Liver (tissue), 9 donors: Measurements from ENCODE around the gene OR1S1. TPM values are rescaled to one million over a fixed set of nuclear protein-coding genes. Genes with fewer than 3 reads are reported as not detected.

Experiments used
- DNase-seq: peaks from one replicate; pipeline ENCODE4 v3.0.0-alpha.2; 2017; ENCODE audit warnings: low spot score
- H3K27ac ChIP-seq, 2 donors: one replicate each; pipeline ENCODE4 v1.7.0; 2013; ENCODE audit warnings: inconsistent platforms in 2 of 2, low read length in 2 of 2, control low read depth in 1 of 2, low read depth in 1 of 2, mild to moderate bottlenecking in 1 of 2
- H3K27me3 ChIP-seq, 4 donors: one replicate each; pipeline versions ENCODE4 v1.6.1 to v1.7.0; 2013; ENCODE audit warnings: low read length in 3 of 4, inconsistent platforms in 1 of 4, mild to moderate bottlenecking in 1 of 4, moderate library complexity in 1 of 4; ENCODE audit not compliant: control insufficient read depth in 4 of 4, insufficient read depth in 4 of 4
- H3K36me3 ChIP-seq, 4 donors: one replicate each; pipeline versions ENCODE4 v1.6.1 to v1.7.0; 2013; ENCODE audit warnings: low read length in 3 of 4, mild to moderate bottlenecking in 3 of 4, low read depth in 1 of 4, moderate library complexity in 1 of 4; ENCODE audit not compliant: control insufficient read depth in 4 of 4, insufficient read depth in 3 of 4
- H3K4me1 ChIP-seq, 4 donors: one replicate each; pipeline versions ENCODE4 v1.6.1 to v1.7.0; 2013; ENCODE audit warnings: low read length in 3 of 4, mild to moderate bottlenecking in 3 of 4, moderate library complexity in 1 of 4; ENCODE audit not compliant: control insufficient read depth in 4 of 4, insufficient read depth in 4 of 4
- H3K4me3 ChIP-seq, 3 donors: one replicate each; pipeline versions ENCODE4 v1.6.1 to v1.7.0; 2013; ENCODE audit warnings: low read length in 3 of 3, control low read depth in 1 of 3, low read depth in 1 of 3, mild to moderate bottlenecking in 1 of 3
- H3K9ac ChIP-seq, 2 donors: one replicate each; pipeline ENCODE4 v1.7.0; 2013; ENCODE audit warnings: low read length in 2 of 2, mild to moderate bottlenecking in 2 of 2, moderate library complexity in 2 of 2, control low read depth in 1 of 2, low read depth in 1 of 2
- H3K9me3 ChIP-seq, 4 donors: one replicate each; pipeline versions ENCODE4 v1.6.1 to v1.7.0; 2013; ENCODE audit warnings: low read length in 3 of 4; ENCODE audit not compliant: control insufficient read depth in 4 of 4
- FOXA1 ChIP-seq: IDR thresholded peaks from 2 replicates; pipeline ENCODE4 v1.6.1; 2016; ENCODE audit warnings: antibody characterized with exemption
- FOXA2 ChIP-seq: IDR thresholded peaks from 2 replicates; pipeline ENCODE4 v1.6.1; 2016; ENCODE audit warnings: antibody characterized with exemption
- GABPA ChIP-seq, 2 donors: IDR thresholded peaks in 1 of 2; conservative IDR thresholded peaks in 1 of 2; 2 replicates each; pipeline ENCODE4 v1.6.1; 2016; ENCODE audit warnings: antibody characterized with exemption in 2 of 2, mild to moderate bottlenecking in 1 of 2, moderate library complexity in 1 of 2
- NR2F2 ChIP-seq: IDR thresholded peaks from 2 replicates; pipeline ENCODE4 v1.6.1; 2016; ENCODE audit warnings: antibody characterized with exemption
- RAD21 ChIP-seq, 2 donors: IDR thresholded peaks; 2 replicates each; pipeline ENCODE4 v1.6.1; 2016; ENCODE audit warnings: antibody characterized with exemption in 2 of 2, mild to moderate bottlenecking in 2 of 2
- RXRA ChIP-seq, 2 donors: IDR thresholded peaks; 2 replicates each; pipeline ENCODE4 v1.6.1; 2017 to 2018; ENCODE audit warnings: antibody characterized with exemption in 2 of 2, mild to moderate bottlenecking in 1 of 2
- SP1 ChIP-seq: IDR thresholded peaks from 2 replicates; pipeline ENCODE4 v1.6.1; 2018; ENCODE audit warnings: antibody characterized with exemption, mild to moderate bottlenecking
- TAF1 ChIP-seq: conservative IDR thresholded peaks from 2 replicates; pipeline ENCODE4 v1.6.1; 2016; ENCODE audit warnings: antibody characterized with exemption, mild to moderate bottlenecking
- WGBS: extraction: QIAGEN DNeasy Blood & Tissue Kit; methylation state at CpG from one replicate; pipeline ENCODE4 v1.1.7; 2013; 5-methylcytosine and 5-hydroxymethylcytosine counted together
- polyA plus RNA-seq, 2 donors: library from polyadenylated mRNA; stranded (reverse) in 1 of 2; unstranded in 1 of 2; fragments of 200-250 nt in 1 of 2; fragments of >200 nt in 1 of 2; fragmentation: Nextera tagmentation in 1 of 2; extraction: Ambion mirVana in 1 of 2; gene quantifications; one replicate each; pipeline versions ENCODE4 v1.2.1 to v1.2.3, GENCODE V29; 2013 to 2015
- total RNA-seq, 2 donors: library from RNA; depleted of rRNA; stranded (reverse); fragments of >200 nt; gene quantifications; one replicate each; pipeline ENCODE4 v1.2.3, GENCODE V29; 2014
- TF ChIP-seq, protein P1 (sequence below): IDR thresholded peaks from 2 replicates; pipeline ENCODE4 v1.6.1; 2016; ENCODE audit warnings: antibody characterized with exemption, mild to moderate bottlenecking
- TF ChIP-seq, protein P2 (sequence below): IDR thresholded peaks from 2 replicates; pipeline ENCODE4 v1.6.1; 2016; ENCODE audit warnings: antibody characterized with exemption
- donor health status: healthy.
- donor health status: healthy.
- donor health status: healthy.
- donor health status: healthy.
- donor health status: healthy.

OR1S1 gene
- total and polyA plus RNA-seq, 4 donors: not detected

DNA sequence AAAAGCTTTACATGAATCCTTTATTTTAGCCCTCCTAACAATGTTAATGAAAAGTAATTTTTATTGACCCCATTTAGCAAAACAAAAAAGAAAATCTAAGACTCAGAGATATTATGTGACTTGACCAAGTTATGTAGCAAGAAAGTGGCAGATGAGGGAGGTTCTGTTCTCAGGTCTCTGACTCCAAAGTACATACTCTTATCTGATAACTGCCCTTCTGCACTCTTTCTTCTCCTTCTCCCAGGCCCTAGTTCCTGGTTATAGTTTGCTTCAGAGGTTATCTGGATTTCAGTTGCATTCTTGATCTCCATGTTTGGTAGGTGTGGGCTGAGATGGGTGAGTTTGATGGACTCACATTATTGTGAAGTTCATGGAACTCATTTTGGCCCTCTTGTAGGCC is 19.1 kb upstream of the OR1S1 start:
- H3K9ac ChIP-seq: no peak overlapping the region
- H3K27ac ChIP-seq: no peak overlapping the region
- H3K4me3 ChIP-seq: no peak overlapping the region
- H3K4me1 ChIP-seq: no peaks in the 10 kb centered on the region
- no peaks in the 10 kb centered on the region for H3K27me3 ChIP-seq
- TF ChIP-seq, protein P1, sequence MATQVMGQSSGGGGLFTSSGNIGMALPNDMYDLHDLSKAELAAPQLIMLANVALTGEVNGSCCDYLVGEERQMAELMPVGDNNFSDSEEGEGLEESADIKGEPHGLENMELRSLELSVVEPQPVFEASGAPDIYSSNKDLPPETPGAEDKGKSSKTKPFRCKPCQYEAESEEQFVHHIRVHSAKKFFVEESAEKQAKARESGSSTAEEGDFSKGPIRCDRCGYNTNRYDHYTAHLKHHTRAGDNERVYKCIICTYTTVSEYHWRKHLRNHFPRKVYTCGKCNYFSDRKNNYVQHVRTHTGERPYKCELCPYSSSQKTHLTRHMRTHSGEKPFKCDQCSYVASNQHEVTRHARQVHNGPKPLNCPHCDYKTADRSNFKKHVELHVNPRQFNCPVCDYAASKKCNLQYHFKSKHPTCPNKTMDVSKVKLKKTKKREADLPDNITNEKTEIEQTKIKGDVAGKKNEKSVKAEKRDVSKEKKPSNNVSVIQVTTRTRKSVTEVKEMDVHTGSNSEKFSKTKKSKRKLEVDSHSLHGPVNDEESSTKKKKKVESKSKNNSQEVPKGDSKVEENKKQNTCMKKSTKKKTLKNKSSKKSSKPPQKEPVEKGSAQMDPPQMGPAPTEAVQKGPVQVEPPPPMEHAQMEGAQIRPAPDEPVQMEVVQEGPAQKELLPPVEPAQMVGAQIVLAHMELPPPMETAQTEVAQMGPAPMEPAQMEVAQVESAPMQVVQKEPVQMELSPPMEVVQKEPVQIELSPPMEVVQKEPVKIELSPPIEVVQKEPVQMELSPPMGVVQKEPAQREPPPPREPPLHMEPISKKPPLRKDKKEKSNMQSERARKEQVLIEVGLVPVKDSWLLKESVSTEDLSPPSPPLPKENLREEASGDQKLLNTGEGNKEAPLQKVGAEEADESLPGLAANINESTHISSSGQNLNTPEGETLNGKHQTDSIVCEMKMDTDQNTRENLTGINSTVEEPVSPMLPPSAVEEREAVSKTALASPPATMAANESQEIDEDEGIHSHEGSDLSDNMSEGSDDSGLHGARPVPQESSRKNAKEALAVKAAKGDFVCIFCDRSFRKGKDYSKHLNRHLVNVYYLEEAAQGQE: no peak
- TF ChIP-seq RAD21 (IDR thresholded peaks at IDR 0.05) (no peak), RXRA (IDR thresholded peaks at IDR 0.05) (no peak), TAF1 (no peak)
- peaks cover 0 to 5% (median under 1%) of the 10 kb centered on the region in 4 donors for H3K9me3 ChIP-seq
- no peaks in the 10 kb centered on the region for H3K36me3 ChIP-seq
- no peak for DNase-seq

DNA sequence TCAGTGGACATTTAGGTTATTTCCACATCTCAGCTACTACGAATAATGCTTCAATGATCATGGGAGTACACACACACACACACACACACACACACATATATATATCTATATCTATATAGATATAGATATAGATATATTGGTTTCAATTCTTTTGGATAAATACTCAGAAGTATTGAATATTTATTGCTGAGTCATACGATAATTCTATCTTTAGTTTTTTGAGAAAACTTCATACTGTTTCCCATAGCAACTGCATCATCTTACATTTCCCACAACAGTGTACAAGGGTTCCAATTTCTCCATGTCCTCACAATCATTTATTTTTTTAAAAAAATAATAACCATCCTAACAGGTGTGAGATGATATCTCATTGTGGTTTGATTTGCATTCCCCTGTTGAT is 16.6 kb upstream of the OR1S1 start:
- no peak for TF ChIP-seq FOXA1
- Histone ChIP-seq H3K4me3 (no peak overlapping the region), H3K27me3 (no peaks in the 10 kb centered on the region), H3K9ac (no peak overlapping the region), H3K27ac (no peak overlapping the region), H3K36me3 (no peaks in the 10 kb centered on the region), H3K9me3 (peaks cover 0 to 9% (median under 1%) of the 10 kb centered on the region in 4 donors), H3K4me1 (no peaks in the 10 kb centered on the region)
- WGBS: 75% methylated on average over 2 of the region's 2 CpGs
- no peak for DNase-seq

DNA sequence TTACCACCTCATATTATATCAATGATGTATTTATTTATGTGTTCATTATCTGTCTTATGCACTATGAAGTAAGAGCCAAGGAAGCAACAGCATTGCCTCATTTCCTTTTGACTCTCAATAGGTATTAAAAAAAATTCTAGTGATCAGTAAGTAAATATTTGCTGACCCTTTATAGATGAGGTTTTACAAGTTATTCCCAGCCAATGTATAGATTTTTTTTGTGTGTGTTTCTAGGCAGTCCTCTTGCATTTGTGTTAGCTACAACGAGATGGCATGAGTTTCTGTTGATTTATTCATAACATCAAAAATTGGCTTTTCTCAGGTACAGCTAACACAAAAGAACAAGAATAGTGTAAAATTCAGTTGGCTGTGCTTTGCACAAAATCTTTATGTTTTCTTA is 13.2 kb upstream of the OR1S1 start:
- H3K4me1 ChIP-seq: no peaks in the 10 kb centered on the region
- peaks cover 0 to 9% (median 0%) of the 10 kb centered on the region in 4 donors for H3K9me3 ChIP-seq
- WGBS: 34% methylated on average over 1 of the region's 1 CpG
- no peak overlapping the region for H3K27ac ChIP-seq
- no peak overlapping the region for H3K9ac ChIP-seq
- TF ChIP-seq RAD21 (IDR thresholded peaks at IDR 0.05) (no peak), GABPA (IDR thresholded peaks at IDR 0.05 in 1 of 2, conservative IDR thresholded peaks at IDR 0.05 in 1 of 2) (no peak), NR2F2 (no peak)
- TF ChIP-seq, protein P2, sequence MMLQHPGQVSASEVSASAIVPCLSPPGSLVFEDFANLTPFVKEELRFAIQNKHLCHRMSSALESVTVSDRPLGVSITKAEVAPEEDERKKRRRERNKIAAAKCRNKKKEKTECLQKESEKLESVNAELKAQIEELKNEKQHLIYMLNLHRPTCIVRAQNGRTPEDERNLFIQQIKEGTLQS: no peak
- H3K4me3 ChIP-seq: no peak overlapping the region
- H3K36me3 ChIP-seq: no peaks in the 10 kb centered on the region
- DNase-seq: no peak
- H3K27me3 ChIP-seq: no peaks in the 10 kb centered on the region

DNA sequence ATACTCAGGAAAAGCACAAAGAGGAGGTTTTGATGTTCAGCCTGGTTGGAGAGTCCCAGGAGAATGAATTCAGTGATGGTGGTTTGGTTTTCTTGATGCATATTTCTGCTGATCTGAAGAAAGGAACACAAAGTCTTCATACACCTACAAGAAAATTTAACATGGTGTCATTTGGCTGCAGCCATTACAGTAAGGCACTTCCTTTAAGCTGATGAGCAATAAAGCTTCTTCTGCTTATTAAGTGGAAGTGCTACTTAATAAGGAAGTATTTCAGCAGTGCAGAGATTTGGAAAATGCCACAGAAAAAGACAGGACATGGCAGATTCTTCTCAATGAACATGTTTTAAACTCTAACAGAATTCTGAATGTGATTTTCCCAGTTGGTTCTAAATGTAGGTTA is 8.5 kb upstream of the OR1S1 start, which contains the start of gene OR1S2:
TSS of gene OR1S2 (minus strand) at position 101 of the 400 bp plus-strand sequence. CDS start at position 101, 0 bp downstream.
- no peak for TF ChIP-seq FOXA2
- TF ChIP-seq, protein P1: no peak
- no peak for TF ChIP-seq SP1
- DNase-seq: no peak
- Histone ChIP-seq H3K27me3 (no peaks in the 10 kb centered on the region), H3K27ac (no peak within 1 kb of the TSS), H3K4me1 (no peaks in the 10 kb centered on the region), H3K4me3 (no peak within 1 kb of the TSS), H3K36me3 (no peaks in the 10 kb centered on the region), H3K9me3 (peaks cover 0 to 2% (median 0%) of the 10 kb centered on the region in 4 donors), H3K9ac (no peak within 1 kb of the TSS)
